Upper lobe of right lung (tissue), 1 donor: ENCODE measurements around the gene ADGRE2. TPM values are rescaled to one million over a fixed set of nuclear protein-coding genes. Genes with fewer than 3 reads are reported as not detected.

Experiments used
- ATAC-seq: fragments of 200-7000 bp; cut with Tn5 transposase; one replicate; pipeline ENCODE4 v1.9.1; 2020; ENCODE audit warnings: mild to moderate bottlenecking, moderate library complexity
- DNase-seq: peaks from one replicate; pipeline ENCODE4 v3.0.0-alpha.2; 2020
- H3K27ac ChIP-seq: fragments of 200-600 bp; one replicate; pipeline ENCODE4 v1.8.0; 2022
- H3K27me3 ChIP-seq: fragments of 200-600 bp; one replicate; pipeline ENCODE4 v1.8.0; 2022; ENCODE audit warnings: mild to moderate bottlenecking
- H3K36me3 ChIP-seq: fragments of 200-600 bp; one replicate; pipeline ENCODE4 v1.8.0; 2022
- H3K4me1 ChIP-seq: fragments of 200-600 bp; one replicate; pipeline ENCODE4 v1.8.0; 2022
- H3K4me3 ChIP-seq: fragments of 200-600 bp; one replicate; pipeline ENCODE4 v1.8.0; 2022; ENCODE audit warnings: mild to moderate bottlenecking
- H3K9me3 ChIP-seq: fragments of 200-600 bp; one replicate; pipeline ENCODE4 v1.8.0; 2022
- intact Hi-C: fragments of 100-400 bp; cut with DNase I; formaldehyde crosslinking; loops from one replicate; pipeline ENCODE4 v1.11.0; 2022
- total RNA-seq: library from RNA; stranded (reverse); fragmentation: NEBNext Ultra II Directional; extraction: Animal tissue kit (Norgen Biotek cat#: 25700); gene quantifications from one replicate; pipeline ENCODE4 v1.2.1, GENCODE V29; 2021
- TF ChIP-seq, protein P1 (sequence below): fragments of 200-600 bp; IDR thresholded peaks from one replicate; pipeline ENCODE4 v1.8.0; 2022; ENCODE audit warnings: antibody characterized with exemption
- donor health status: DM: no; HTN: yes; CAD: no; lungs with severe emphysema.

ADGRE2 gene
- total RNA-seq, 1 donor from 2014 or later: 17.0 TPM

- no peaks in the 10 kb centered on the region for H3K9me3 ChIP-seq
- no peak overlapping the region for H3K27ac ChIP-seq
- peaks cover 60% of the 10 kb centered on the region for H3K36me3 ChIP-seq
- H3K27me3 ChIP-seq: no peaks in the 10 kb centered on the region
- ATAC-seq (no peak), DNase-seq (no peak)
- peaks cover 3% of the 10 kb centered on the region for H3K4me1 ChIP-seq
- no peak overlapping the region for H3K4me3 ChIP-seq
- intact Hi-C loops: no loop called here
- TF ChIP-seq, protein P1, sequence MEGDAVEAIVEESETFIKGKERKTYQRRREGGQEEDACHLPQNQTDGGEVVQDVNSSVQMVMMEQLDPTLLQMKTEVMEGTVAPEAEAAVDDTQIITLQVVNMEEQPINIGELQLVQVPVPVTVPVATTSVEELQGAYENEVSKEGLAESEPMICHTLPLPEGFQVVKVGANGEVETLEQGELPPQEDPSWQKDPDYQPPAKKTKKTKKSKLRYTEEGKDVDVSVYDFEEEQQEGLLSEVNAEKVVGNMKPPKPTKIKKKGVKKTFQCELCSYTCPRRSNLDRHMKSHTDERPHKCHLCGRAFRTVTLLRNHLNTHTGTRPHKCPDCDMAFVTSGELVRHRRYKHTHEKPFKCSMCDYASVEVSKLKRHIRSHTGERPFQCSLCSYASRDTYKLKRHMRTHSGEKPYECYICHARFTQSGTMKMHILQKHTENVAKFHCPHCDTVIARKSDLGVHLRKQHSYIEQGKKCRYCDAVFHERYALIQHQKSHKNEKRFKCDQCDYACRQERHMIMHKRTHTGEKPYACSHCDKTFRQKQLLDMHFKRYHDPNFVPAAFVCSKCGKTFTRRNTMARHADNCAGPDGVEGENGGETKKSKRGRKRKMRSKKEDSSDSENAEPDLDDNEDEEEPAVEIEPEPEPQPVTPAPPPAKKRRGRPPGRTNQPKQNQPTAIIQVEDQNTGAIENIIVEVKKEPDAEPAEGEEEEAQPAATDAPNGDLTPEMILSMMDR: no peak
These were observed 83.6 kb downstream of the ADGRE2 start for GRCh38 chr19:14694641-14695266.

DNA sequence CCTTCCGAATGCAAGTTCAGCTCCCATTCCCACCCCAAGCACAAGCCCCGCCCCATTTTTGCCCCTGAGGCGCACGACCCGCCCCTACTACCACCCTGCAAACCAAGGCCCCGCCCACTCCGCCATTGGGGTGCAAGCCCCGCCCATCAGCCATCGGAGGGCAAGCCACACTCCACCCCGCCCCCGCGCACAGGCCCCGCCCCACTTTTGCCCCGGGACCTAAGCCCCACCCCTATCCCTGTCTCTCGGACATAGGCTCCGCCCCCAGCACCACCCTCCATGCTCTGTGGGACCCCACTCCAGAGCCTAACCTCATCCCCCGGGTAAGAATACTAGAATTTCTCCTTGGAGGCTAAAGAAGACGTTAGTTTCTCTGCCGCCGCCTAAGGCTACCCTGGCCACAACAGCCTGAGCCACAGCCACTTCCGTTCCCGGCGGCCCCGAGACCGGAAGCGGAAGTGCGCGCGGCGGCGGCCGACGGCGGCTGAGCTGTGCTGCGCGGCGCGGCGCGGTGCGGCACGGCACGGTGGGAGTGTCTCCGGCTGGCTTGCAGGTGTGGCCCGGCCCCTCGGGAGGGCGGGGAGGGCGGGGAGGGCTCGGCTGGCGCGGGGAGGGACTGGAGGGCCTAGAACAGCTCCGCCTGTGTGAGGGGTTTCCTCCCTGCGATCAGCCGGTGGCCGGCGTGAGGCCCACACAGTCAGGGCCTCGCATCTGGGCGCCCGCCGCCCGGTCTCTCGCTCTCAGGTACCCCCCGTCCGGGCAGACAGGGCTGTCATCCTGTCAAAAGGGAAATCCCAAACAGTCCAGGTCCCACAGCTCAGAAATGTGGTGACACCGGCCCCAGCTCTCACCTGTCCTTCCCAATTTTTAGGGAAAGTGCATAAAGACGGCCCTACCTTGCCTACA, 88.5 kb downstream of the ADGRE2 start, which contains the start of gene ZNF333:
Gene ZNF333, plus strand, starts transcription at position 451 of the 906 bp plus-strand sequence. CDS start 3,444 bp downstream, outside the sequence.
- Histone ChIP-seq H3K9me3 (no peaks in the 10 kb centered on the region), H3K36me3 (peaks cover 13% of the 10 kb centered on the region), H3K4me3 (peak within 1 kb of the TSS; percentile 91), H3K4me1 (peaks cover 3% of the 10 kb centered on the region), H3K27me3 (no peaks in the 10 kb centered on the region), H3K27ac (peak within 1 kb of the TSS; percentile 95)
- ATAC-seq (peak; percentile 99), DNase-seq (peak; percentile 99)
- intact Hi-C loops: no loop called here
- TF ChIP-seq, protein P1: no peak

- DNase-seq: no peak
- TF ChIP-seq, protein P1: peak; percentile 33
These were observed 91.9 kb downstream of the ADGRE2 start for GRCh38 chr19:14686411-14686810.

GRCh38 chr19:14683439-14683838, 94.9 kb downstream of the ADGRE2 start:
- no peaks in the 10 kb centered on the region for H3K4me1 ChIP-seq
- H3K4me3 ChIP-seq: no peak overlapping the region
- H3K27ac ChIP-seq: no peak overlapping the region
- no peaks in the 10 kb centered on the region for H3K9me3 ChIP-seq
- DNase-seq (no peak), ATAC-seq (peak; percentile 92)
- TF ChIP-seq, protein P1: no peak
- no peaks in the 10 kb centered on the region for H3K36me3 ChIP-seq
- peaks cover 3% of the 10 kb centered on the region for H3K27me3 ChIP-seq
- intact Hi-C loops: no loop called here

More at GRCh38 chr19:14686411-14686810, 91.9 kb downstream of the ADGRE2 start:
- no peak for ATAC-seq
- peaks cover 3% of the 10 kb centered on the region for H3K27me3 ChIP-seq
- no peaks in the 10 kb centered on the region for H3K36me3 ChIP-seq
- H3K4me1 ChIP-seq: peaks cover 3% of the 10 kb centered on the region
- intact Hi-C loops: no loop called here
- no peak overlapping the region for H3K27ac ChIP-seq
- H3K4me3 ChIP-seq: no peak overlapping the region
- no peaks in the 10 kb centered on the region for H3K9me3 ChIP-seq

Other genes starting within 250 kb of the ADGRE2 start
- gene TECR, start 249.0 kb downstream of the ADGRE2 start, total RNA-seq: 123 TPM
- 113 TPM for gene NDUFB7, start 206.5 kb downstream of the ADGRE2 start, total RNA-seq
- not detected for gene CLEC17A, start 195.5 kb downstream of the ADGRE2 start, total RNA-seq
- 17.3 TPM for gene ADGRE3, start 103.7 kb downstream of the ADGRE2 start, total RNA-seq
- 20.4 TPM for gene ZNF333, start 88.5 kb downstream of the ADGRE2 start, total RNA-seq
- not detected for gene OR7A5, start 56.6 kb upstream of the ADGRE2 start, total RNA-seq
- gene OR7C1, start 56.6 kb upstream of the ADGRE2 start, total RNA-seq: not detected
- not detected for gene OR7A10, start 70.4 kb upstream of the ADGRE2 start, total RNA-seq
- not detected for gene OR7A17, start 107.6 kb upstream of the ADGRE2 start, total RNA-seq
- gene OR7C2, start 162.9 kb upstream of the ADGRE2 start, total RNA-seq: not detected
- gene SLC1A6, start 201.3 kb upstream of the ADGRE2 start, total RNA-seq: not detected